ENCODE data around the gene DNASE2B. TPM values are rescaled to one million over a fixed set of nuclear protein-coding genes. Genes with fewer than 3 reads are reported as not detected.

Gene DNASE2B
- total RNA-seq, 1 donor from 2014 or later: not detected

DNA sequence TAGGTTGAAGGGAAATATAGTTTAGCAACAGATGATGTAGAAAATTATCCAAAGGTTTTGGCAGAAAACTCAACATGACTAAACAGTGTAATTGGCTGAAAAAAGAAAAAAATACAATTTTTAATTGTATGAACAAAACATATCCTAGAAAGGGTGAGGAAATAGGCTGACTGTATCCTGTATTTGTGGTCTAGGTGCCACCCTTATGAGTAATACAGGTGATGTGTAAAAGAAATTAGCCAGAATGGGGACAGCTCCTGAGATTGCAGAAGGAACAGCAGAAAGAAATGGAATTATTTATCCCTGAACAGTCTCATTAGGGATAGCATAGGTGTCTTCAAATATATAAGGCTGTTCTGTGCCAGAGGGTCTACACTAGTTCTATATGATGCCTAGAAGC, 24.6 kb downstream of the DNASE2B start:
- Histone ChIP-seq H3K9me3 (replicated peaks) (no peaks in the 10 kb centered on the region), H3K27ac (replicated peaks) (no peak overlapping the region), H3K36me3 (no peaks in the 10 kb centered on the region), H3K4me1 (no peaks in the 10 kb centered on the region), H3K4me3 (no peak overlapping the region), H3K27me3 (ENCODE audit: low read depth) (no peaks in the 10 kb centered on the region)
- DNase-seq: no peak
- TF ChIP-seq, protein P1, sequence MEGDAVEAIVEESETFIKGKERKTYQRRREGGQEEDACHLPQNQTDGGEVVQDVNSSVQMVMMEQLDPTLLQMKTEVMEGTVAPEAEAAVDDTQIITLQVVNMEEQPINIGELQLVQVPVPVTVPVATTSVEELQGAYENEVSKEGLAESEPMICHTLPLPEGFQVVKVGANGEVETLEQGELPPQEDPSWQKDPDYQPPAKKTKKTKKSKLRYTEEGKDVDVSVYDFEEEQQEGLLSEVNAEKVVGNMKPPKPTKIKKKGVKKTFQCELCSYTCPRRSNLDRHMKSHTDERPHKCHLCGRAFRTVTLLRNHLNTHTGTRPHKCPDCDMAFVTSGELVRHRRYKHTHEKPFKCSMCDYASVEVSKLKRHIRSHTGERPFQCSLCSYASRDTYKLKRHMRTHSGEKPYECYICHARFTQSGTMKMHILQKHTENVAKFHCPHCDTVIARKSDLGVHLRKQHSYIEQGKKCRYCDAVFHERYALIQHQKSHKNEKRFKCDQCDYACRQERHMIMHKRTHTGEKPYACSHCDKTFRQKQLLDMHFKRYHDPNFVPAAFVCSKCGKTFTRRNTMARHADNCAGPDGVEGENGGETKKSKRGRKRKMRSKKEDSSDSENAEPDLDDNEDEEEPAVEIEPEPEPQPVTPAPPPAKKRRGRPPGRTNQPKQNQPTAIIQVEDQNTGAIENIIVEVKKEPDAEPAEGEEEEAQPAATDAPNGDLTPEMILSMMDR (IDR thresholded peaks at IDR 0.05; ENCODE audit: borderline replicate concordance): no peak
- intact Hi-C loops (cut with micrococcal nuclease): no loop called here

DNA sequence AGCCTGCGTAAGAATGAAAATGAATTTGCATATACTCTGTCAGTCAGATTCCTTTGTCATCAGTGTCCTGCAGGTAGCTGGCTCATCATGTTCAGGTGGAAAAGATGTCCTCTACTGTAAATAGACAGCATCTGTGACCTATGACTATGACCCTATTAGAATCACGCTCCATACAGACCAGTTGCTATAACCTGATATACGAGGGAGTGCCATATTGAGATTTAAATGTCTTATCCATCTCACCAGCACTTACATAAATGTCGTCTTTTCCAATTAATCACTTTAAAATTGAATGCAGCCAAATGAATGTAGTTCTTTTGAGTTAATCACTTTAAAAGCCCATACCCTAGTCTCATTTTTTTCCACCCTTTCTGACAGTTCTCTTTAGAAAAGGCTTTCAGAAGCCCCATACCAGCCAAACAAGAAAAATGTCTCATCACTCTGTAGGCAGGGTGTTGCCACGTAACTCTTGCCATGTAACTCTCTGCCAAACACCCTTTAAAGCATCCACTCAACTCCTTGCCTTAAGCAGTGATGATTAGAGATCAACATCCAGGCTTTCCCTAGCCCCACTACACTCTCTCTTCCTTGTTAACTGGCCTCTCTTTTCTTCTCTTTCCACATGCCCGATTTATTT, 26.3 kb downstream of the DNASE2B start:
- DNase-seq: no peak
- no peak overlapping the region for H3K4me3 ChIP-seq
- peaks cover 2% of the 10 kb centered on the region for H3K9me3 ChIP-seq (replicated peaks)
- no peak overlapping the region for H3K27ac ChIP-seq (replicated peaks)
- intact Hi-C loops (cut with micrococcal nuclease): no loop called here
- no peaks in the 10 kb centered on the region for H3K27me3 ChIP-seq (ENCODE audit: low read depth)
- no peaks in the 10 kb centered on the region for H3K4me1 ChIP-seq
- no peaks in the 10 kb centered on the region for H3K36me3 ChIP-seq
- TF ChIP-seq, protein P1 (IDR thresholded peaks at IDR 0.05; ENCODE audit: borderline replicate concordance): no peak

DNA sequence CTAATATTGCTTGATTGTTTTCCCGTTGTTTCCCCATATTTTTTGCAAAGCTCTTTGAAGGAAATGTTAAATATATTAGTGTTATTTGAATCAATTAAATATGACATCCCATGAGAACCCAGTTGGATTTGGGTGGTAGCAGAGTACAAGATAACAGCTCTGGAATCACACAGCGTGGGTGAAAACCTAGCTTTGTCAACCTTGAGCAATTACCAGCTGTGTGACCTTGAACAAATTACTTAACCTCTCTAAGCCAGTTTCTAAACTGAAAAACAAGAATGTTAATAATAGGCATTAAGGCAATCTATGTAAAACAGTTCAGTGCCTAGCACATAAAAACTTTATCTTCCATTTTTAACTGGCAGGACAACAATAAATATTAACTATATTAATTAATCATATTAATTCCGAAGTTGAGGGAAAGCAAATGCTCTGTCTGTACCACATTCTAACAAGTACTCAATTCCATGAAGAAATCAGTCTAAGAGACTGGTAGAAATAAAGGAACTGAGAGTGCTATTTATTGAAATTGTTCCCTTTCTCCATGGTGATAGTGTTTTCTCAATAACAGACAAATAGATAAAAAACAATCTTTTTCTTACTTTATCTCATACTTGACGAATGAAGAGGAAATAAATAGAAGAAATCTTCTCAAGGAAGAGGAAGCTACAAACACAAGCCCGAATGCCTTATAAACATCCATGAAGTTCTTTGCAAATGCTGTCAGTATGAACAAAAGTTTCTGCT, 27.0 kb downstream of the DNASE2B start:
- intact Hi-C loops (cut with micrococcal nuclease): no loop called here
- H3K4me1 ChIP-seq: no peaks in the 10 kb centered on the region
- DNase-seq: no peak
- TF ChIP-seq, protein P1 (IDR thresholded peaks at IDR 0.05; ENCODE audit: borderline replicate concordance): no peak
- peaks cover 7% of the 10 kb centered on the region for H3K9me3 ChIP-seq (replicated peaks)
- no peaks in the 10 kb centered on the region for H3K36me3 ChIP-seq
- no peak overlapping the region for H3K4me3 ChIP-seq
- H3K27ac ChIP-seq (replicated peaks): no peak overlapping the region
- no peaks in the 10 kb centered on the region for H3K27me3 ChIP-seq (ENCODE audit: low read depth)

DNA sequence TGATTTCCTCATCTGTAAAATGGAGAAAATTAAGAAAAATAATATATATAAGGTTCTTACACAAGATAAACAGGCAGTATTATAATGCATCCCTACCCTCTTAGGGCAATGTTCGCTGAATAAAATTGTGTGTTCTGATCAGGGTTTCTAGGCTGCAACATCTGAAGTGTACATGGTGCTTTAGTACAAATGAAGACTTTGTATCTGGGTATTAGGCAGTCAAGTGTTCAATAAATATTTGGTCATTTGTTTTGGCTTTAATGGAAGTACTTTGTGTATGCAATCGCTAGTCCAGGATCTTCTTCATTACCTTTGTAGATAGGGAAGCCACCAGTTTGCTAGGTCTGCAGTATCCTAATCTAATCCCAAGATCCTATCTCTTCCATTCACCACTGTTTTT, 28.1 kb downstream of the DNASE2B start:
- DNase-seq: no peak
- Histone ChIP-seq H3K9me3 (replicated peaks) (peaks cover 9% of the 10 kb centered on the region), H3K27ac (replicated peaks) (no peak overlapping the region), H3K4me1 (no peaks in the 10 kb centered on the region), H3K4me3 (no peak overlapping the region), H3K27me3 (ENCODE audit: low read depth) (no peaks in the 10 kb centered on the region), H3K36me3 (no peaks in the 10 kb centered on the region)
- intact Hi-C loops (cut with micrococcal nuclease): no loop called here
- TF ChIP-seq, protein P1 (IDR thresholded peaks at IDR 0.05; ENCODE audit: borderline replicate concordance): no peak

DNA sequence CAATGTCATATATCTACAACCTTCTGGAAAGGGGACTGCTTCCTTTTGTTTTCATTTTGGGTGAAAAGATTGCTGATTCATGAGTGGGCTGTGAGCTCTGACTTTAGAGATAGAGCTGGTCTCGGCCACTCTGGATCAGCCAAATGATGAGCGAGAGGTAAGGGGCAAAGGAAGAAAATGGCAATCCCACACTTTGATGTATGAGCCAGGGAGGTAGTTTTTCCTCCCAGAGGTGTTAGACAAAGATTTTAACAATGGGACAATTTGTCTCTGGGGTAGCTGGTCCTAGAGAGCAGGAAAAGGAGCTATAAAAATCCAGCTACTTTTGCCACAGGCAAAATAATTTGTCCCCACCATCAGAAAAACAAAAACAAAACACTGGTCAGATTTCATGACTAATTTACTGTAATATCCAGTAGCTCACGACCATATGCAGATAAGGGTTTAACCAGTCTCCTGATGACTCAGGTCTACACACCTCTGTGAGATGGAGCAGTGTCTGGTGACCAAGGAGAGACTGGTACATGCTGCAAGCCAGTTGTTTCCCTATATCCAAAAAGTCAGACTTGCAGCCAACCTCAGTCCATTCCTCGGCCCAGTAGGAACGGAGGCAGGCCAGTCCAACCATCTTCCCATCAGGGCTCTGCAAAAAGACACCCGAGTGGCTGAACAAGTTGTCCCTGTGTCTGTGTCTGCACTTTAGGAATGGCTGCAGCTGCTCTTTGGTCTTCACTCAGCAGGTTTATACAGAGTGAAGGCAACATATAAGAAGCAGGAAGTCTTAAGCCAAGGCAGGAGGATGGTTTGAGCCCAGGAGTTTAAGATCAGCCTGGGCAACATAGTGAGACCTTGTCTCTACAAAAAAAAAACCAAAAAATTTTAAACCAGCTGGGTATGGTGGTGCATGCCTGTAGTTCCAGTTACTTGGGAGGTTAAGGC, 29.2 kb downstream of the DNASE2B start:
- no peaks in the 10 kb centered on the region for H3K27me3 ChIP-seq (ENCODE audit: low read depth)
- TF ChIP-seq, protein P1 (IDR thresholded peaks at IDR 0.05; ENCODE audit: borderline replicate concordance): no peak
- intact Hi-C loops (cut with micrococcal nuclease): no loop called here

More for the DNA sequence above, 29.2 kb downstream of the DNASE2B start:
- Histone ChIP-seq H3K4me1 (no peaks in the 10 kb centered on the region), H3K27ac (replicated peaks) (no peak overlapping the region), H3K9me3 (replicated peaks) (peaks cover 9% of the 10 kb centered on the region), H3K36me3 (no peaks in the 10 kb centered on the region), H3K4me3 (no peak overlapping the region)
- DNase-seq: no peak
